ENCODE measurements around the gene PNKD.
"Not testable (repeated sequence)": the region's sequence is repeated elsewhere in the genome, so short reads cannot be mapped to it uniquely, and the experiment has no call there.

PNKD gene

DNA sequence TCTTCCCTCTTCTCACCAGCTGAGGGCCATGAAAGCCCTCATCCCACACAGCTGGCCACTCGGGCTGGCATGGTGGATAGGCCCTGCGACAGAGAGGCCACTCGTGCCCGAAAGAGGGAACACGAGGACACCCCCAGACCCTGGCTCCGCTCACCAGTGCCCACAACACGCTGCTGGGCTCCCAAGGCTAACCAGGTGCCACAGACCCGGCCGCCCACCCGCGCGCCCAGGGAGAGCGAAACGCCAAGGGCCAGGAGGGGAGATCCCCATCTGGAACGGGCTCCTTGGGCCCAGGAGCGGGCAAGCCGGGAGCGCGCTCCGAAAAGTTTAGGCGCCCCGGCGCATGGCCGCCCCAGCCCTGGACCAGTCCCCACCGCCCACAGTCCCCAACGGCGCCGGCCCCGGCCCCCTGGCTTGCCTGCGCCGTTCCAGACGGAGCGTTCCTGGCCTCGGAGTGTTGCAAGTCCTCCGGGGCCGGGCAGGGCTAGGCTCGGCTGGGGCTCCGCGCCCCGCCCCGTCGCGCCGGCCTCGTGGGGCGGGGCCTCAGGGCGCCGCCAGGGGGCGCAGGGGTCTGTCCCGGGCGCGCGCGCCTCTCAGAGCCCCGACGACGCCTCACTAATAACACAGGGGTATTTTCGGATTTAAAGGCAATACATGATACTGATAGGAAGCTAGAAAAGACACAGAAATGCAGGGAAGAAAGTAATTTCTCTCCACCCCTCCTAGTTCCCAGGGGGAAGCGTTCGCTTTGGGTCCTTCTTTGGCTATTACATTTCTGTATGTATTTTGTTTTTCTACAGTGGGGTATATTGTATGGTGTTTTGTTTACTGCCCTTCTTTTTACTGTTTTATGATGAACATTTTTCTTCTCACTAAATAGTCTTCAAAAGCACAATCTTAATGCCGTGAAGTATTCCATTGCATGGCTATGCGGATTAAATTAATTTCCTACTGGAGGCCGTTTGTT, 22.0 kb downstream of the PNKD start, which contains the start of gene TMBIM1:
Gene TMBIM1 (minus strand): TSS at position 456 of the 967 bp plus-strand sequence. CDS start 10,362 bp downstream, outside the sequence.
- DNase-seq (ENCODE audit: low read depth) = no peak

DNA sequence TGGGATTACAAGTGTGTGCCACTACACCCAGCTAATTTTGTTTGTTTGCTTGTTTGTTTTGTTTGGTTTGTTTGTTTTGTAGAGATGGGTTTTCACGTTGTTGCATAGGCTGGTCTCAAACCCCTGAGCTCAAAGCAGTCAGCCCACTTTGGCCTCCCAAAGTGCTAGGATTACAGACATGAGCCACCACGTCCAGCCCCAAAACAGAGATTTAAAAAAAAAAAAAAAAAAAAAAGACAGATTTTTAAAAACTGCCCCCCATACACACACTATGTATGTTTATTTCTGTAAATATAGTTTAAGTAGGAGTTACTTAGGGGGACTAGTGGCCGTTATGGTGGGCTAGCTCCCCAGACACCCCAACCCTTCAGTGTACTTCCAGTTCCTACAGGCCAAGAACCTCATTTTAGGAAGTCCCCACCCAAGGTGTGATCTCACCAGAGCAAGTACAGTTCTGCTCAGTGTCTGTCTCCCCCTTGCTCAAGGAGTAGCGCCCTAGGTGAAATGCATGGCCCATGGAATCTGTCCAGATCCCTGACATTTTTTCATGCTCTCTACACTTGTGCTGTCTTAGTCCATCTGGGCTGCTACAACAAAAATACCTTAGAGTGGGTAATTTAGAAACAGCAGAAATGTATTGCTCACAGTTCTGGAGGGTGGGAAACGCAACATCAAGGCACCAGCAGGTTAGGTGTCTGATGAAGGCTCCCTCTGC, 23.6 kb downstream of the PNKD start:
- DNase-seq (ENCODE audit: low read depth) = no peak

DNA sequence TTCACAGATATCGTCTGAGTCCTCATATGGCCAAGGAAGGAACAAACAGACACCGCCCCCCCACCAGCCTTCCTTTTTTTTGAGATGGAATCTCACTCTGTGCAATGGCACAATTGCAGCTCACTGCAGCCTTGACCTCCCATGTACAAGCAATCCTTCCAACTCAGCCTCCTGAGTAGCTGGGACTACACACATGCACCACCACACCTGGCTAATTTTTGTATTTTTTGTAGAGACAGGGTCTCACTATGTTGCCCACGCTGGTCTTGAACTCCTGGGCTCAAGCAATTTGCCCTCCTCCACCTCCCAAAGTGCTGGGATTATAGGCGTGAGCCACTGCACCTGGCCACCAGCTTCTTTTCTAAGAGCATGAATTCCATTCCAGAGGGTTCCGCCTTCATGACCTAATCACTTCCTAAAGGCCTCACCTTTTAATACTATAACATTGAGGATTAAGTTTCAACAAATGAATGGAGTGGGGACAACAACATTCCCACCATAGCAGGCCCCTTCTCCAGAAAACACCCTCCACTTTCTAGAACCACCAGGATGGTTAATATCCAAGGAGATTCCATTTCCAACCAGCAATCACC, 24.2 kb downstream of the PNKD start:
- DNase-seq (ENCODE audit: low read depth) = no peak

DNA sequence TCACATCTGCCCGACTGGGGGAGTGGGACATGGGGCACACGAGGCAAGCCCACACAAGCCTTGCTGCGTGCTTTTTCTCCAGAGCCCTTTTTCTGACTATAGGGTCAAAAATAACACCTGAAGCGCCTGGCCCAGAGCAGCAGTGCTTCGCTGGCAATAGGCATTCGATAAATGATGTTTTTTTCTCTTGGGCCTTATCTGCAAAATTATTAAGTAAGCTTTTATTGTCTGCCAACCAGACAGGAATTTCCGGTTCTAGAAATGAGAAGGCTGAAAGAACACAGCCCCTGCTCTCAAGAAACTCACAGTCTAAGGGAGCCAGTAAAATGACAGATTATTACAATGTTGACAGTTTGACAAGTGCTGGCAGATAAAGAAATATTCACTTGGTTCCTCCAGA, 24.7 kb downstream of the PNKD start:
- no peak for DNase-seq (ENCODE audit: low read depth)

DNA sequence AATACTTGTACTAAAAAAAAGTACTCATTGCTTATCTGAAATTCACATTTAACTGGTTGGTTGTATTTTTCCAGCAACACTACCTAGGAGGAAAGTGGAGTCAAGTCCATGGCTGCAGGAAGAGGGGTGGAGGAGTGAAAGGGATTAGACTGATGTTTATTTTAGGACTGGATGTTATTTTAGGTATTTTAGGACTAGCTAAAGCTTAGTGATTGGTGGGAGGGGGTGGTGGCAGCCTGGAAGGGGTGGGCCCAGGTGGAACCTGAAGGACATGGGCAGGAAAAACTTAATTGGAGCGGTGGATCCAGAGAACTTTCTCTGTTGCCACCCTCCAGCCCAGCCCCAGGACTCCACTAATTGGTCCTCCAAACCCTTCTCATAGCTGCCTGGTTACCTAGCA, 25.9 kb downstream of the PNKD start:
- DNase-seq (ENCODE audit: low read depth) = no peak

DNA sequence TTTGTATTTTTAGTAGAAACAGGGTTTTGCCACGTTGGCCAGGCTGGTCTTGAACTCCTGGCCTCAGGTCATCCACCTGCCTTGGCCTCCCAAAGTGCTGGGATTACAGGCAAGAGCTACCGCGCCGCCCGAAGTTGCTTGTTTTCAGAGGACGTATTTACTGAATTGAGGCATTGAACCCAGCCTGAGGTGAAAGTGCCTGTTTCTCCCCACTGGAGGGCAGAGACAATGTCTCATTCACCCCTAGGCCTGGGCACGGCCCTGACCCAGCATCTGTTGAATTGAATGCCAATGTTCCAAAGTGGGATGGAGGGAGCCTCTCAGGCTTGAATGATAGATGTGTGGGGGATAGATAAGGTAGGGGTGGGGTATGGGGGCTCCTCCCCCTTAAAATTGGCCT, 26.5 kb downstream of the PNKD start:
- no peak for DNase-seq (ENCODE audit: low read depth)

DNA sequence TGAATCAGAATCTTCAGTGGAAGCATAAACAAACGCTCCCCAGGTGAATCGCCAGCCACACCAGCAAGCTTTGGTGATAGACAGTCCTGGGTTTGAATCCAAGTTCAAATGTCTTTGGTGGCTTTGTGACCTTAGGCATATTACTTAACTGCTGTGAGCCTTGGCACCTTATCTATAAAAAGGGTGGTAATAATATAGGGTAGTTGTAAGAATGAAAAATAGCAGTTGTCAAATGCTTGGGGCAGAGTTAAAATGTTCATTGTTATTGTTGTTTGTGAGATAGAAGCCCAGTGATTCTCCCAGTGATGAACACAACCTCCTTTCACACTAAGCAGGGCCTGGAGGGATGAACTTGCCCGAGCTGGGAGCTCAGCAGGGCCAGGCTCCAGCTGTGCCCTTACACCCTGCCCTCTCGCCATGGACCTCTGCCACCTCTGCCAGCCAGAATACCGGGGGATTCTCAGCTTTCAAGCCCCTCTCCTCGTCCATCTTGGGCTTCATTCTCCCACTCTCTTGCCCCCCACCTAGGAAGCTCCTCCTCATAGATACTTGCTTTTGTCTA, 28.1 kb downstream of the PNKD start:
- DNase-seq (ENCODE audit: low read depth) = no peak

DNA sequence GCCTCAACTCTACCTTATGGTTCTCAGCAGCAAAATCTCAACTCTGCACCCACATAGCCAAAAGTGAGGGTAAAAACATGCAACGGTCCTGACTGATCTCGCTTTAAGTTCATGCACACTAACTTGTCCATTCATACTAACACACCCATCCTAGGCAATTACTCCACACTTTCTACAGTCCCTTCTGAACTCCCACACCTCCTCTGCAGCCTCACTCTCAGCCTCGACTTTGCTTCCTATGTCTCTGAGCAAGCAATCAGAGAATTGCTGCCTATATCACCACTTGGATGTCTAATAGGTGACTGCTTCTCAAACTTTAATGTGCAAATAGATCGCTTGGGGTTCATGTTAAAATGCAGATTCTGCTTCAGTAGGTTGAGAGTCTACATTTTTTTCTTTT, 29.8 kb downstream of the PNKD start:
- no peak for DNase-seq (ENCODE audit: low read depth)

DNA sequence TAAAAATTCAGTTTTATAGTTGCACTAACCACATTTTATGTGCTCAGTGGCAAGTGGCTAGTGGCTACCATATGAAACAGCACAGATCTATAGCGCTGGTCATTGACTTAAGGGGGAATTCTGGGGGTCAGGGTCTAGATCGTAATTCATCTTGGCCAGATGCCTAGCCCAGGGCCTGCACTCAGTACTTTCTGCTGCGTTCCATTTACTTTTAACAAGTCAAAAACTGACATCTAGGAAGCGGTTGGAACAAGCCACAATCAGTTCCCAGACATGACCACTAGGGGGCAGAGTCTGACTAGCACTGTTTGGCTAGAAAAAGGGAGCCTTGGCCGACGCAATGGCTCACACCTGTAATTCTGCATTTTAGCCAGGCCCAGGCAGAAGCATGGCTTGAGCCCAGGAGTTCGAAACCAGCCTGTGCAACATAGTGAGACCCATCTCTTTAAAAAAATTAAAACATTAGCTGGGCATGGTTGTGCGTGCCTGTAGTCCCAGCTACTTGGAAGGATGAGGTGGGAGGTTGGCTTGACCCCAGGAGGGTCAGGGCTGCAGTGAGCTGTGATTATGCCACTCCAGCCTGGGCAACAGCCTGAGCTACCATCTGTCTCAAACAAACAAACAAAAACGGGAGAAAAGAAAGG, 31.0 kb downstream of the PNKD start:
- no peak for DNase-seq (ENCODE audit: low read depth)

DNA sequence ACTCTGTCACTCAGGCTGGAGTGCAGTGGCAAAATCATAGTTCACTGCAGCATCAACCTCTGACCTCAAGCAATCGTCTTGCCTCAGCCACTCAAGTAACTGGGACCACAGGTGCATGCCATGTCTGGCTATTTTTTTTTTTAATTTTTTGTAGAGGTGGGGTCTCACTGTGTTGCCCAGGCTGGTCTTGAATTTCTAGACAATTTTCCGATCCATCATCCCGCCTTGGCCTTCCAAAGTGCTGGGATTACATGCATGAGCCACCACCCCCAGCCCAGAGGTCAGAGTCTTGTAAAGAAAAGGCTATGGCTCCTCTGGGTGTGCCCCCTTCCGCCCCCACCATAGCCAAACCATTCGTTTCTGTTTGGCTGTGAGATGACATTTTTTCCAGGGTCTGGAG, 35.1 kb downstream of the PNKD start:
- DNase-seq (ENCODE audit: low read depth) = no peak

DNA sequence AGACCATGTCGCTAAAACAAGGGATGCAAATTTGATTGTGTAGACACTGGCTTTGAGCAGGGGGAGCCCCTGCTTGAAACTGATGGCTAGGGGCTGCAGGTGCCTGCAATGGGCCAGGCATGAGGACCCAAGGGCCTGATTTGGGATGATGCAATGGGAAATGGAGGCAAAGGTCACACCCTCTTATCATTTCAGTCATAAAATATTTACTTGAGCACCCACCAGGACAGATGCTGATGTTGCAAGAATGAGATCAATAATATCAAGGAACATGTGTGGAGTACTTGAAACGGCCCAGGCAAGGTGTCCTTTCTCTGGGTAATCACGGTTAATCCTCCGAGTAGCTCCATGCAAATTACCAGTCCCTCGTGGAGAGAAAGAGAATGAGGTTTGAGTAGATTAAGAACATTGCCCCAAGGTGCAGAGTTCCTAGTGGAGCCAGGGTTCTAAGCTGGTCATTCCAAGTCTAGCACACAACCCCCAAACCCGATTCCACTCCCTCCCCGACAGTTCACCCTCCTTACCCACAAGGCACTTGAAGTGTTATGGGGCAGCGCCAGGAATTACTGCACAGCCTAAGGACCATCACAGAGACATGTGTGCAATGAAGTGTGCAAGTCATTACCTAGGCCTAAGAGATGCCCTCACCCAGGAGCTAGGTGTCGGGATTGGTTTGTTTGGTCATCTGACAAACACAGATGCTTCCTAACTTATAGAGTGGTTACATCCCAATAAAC, 36.0 kb downstream of the PNKD start:
- DNase-seq (ENCODE audit: low read depth) = no peak

DNA sequence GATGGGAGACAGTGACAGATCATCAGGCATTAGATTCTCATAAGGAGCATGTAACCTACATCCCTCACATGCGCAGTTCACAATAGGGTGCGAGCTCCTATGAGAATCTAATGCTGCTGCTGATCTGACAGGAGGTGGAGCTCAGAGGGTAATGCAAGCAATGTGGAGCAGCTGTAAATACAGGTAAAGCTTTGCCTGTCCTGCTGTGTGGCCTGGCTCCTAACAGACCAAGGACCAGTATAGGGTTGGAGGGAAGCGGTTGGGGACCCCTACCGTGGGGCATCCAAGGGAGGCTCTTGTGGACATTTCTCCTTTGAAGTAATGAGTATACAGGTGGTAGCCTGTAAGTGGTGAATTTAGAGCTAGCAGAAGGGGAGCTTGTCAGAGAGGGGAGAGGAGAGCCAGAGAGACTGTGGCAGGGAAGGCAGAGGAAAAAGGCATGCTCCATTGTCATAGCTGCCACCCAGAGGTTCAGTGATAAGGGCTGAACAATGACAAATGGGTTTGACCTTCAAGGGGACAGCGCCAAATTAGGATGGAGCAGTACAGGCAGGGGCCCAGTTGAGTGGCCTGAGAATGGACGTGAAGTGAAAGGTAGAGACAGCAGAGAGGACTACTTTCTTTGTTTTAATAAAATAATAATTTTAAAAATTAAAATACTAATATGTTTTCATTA, 37.2 kb downstream of the PNKD start:
- DNase-seq (ENCODE audit: low read depth) = no peak

DNA sequence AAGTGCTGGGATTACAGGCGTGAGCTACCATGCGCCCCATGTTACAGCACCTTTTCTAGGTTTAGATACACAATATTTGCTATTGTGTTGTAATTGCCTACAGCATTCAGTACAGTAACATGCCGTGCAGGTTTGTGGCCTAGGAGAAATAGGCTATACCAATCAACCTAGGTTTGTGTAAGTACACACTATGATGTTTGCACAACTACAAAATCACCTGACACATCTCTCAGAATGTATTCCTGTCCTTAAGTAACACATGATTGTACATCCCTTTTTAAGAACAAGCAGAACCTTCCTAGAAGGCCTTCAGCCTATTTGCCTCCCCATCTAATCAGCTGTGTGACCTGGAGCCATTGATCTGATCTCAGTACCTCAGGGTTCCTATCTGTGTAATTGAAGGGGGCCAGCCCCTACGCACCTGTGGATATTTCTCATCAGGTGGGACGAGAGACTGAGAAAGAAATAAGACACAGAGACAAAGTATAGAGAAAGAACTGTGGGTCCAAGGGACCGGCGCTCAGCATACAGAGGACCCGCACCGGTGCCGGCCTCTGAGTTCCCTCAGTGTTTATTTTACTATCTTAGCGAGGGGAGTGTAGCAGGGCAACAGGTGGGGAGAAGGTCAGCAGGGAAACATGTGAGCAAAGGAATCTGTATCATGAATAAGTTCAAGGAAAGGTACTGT, 40.7 kb downstream of the PNKD start:
- no peak for DNase-seq (ENCODE audit: low read depth)

DNA sequence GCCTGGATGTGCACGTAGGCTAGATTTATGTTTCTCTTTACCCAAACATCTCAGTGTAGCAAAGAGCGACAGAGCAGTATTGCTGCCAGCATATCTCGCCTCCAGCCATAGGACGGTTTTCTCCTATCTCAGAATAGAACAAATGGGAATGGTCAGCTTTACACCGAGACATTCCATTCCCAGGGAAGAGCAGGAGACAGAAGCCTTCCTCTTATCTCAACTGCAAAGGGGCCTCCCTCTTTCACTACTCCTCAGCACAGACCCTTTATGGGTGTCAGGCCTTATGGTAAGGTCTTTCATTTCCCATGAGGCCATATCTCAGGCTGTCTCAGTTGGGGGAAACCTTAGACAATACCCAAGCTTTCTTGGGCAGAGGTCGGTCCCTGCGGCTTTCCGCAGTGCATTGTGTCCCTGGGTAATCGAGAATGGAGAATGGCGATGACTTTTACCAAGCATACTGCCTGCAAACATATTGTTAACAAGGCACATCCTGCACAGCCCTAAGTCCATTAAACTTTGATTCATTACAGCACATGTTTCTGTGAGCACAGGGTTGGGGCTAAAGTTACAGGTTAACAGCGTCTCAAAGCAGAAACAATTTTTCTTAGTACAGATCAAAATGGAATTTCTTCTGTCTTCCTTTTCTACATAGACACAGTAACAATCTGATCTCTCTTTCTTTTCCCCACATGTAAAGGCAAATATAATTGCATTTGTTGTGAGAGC, 41.4 kb downstream of the PNKD start:
- DNase-seq (ENCODE audit: low read depth) = not testable (repeated sequence)

DNA sequence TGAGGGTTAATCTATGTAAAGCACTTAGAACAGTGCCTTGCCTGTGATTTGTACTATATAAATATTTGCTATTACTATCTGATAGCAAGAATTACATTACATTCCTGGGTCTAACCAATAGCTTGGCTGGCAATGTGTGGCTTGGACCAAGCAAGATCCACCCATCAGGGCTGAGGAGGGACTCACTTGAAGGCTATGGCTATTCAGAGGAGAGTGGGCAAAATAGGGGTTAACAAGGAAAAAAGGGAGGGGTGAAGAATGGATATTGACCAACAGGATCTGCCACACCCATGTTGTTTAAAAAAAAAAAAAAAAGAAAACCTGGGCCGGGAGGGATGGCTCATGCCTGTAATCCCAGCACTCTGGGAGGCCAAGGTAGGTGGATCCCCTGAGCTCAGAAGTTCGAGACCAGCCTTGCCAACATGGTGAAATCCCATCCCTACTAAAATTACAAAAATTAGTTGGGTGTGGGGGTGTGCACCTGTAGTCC, 42.0 kb downstream of the PNKD start:
- DNase-seq (ENCODE audit: low read depth) = no peak

DNA sequence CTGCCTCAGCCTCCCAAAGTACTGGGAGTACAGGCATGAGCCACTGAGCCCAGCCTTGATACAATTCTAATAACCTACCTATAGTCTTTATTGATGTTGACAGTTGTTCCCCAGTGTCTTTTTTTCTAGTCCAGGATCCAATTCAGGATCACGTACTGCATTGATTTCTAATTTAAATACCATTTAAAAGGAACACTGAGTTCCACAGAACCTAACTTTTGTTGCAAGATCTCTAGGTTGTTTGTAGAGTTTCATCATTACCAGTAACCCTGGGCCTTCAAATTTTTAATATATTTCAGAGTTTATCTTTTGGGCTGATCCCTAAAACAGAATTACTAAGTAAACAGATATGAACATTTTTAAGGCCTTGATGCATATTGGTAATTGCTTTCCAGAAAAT, 43.0 kb downstream of the PNKD start:
- no peak for DNase-seq (ENCODE audit: low read depth)

DNA sequence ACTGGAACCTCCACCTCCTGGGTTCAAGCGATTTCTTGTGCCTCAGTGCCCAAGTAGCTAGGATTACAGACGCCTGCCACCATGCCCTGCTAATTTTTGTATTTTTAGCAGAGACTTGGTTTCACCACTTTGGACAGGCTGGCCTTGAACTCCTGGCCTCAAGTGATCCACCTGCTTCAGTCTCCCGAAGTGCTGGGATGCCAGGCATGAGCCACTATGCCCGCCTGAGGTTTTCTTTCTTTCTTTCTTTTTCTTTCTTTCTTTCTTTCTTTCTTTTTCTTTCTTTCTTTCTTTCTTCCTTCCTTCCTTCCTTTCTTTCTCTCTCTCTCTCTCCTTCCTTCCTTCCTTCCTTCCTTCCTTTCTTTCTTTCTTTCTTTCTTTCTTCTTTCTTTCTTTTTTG, 44.4 kb downstream of the PNKD start:
- DNase-seq (ENCODE audit: low read depth) = not testable (repeated sequence)

DNA sequence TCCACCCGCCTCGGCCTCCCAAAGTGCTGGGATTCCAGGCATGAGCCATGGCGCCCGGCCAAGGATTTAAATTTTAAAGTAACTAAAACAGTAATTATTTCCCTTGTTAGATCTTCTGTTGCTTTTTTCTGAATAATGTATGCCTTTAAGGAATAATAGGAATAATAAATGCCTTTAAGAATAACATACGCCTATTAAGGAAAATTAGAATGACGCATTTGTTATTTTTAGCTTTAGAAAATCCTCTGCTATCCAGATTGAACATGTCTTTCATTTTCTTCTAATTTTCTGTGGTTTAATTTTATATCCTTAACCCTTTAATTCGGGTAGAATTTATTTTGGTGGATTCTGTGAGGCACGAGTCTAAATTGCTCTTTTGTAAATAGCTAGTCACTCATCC, 45.1 kb downstream of the PNKD start:
- no peak for DNase-seq (ENCODE audit: low read depth)

DNA sequence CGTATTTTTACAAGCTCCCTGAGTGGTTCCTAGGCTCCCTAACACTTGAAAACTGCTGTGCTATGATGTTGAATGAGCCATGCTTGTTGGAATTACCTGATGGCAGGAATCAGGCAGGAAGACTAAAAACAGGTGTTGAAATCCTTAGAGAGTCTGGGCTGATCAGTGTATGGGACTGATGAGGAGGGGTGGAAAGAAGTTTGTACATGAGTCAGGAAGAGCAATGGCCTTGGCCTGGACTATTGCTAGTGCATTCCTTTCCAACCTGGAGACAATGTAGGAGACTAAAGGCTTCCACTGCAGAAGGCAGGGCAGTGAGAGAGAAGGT, 46.9 kb downstream of the PNKD start:
- no peak for DNase-seq (ENCODE audit: low read depth)
